ENCODE results near the gene YIPF2. TPM values are rescaled to one million over a fixed set of nuclear protein-coding genes. Genes with fewer than 3 reads are reported as not detected.
A peak's percentile ranks its signal among the peaks of the same experiment; 100 is the strongest.

YIPF2 gene
- 10 to 100 TPM; 19.9 to 23.3 TPM for total RNA-seq

DNA sequence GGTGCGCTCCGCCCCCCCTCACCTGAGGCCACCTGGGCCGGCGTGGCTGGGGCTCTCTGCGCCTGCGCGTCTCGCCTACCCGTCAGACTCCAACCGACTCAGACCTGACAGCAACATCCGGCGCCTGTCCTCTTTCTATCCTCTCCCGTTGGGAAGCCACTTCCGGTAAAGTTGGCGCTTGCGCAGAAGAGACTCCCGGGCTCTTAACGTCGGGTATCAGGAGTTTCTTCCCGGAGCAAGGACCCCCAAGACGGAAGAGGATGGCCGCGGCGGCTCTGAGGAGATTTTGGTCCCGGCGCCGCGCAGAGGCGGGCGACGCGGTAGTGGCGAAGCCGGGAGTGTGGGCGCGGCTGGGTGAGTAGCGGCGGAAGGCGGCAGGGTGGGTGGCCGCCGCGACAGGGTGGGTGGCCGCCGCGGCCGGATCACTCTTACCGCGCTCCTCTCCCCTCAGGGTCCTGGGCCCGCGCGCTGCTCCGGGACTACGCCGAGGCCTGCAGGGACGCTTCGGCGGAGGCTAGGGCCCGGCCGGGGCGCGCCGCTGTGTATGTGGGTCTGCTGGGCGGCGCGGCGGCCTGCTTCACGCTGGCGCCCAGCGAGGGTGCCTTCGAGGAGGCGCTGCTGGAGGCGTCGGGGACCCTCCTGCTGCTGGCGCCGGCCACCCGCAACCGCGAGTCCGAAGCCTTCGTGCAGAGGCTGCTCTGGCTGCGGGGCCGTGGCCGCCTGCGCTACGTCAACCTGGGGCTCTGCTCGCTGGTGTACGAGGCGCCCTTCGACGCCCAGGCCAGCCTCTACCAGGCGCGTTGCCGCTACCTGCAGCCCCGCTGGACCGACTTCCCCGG is at the start of gene YIPF2, which contains the start of gene TIMM29:
Gene YIPF2, minus strand, starts transcription at position 77 of the 839 bp plus-strand sequence. CDS start 229 bp downstream, outside the sequence.
Gene TIMM29, plus strand, starts transcription at position 249 of the 839 bp plus-strand sequence. Its CDS starts 12 bp downstream, at position 261.
- H3K27me3 Mint-ChIP-seq: no peaks in the 10 kb centered on the region

DNA sequence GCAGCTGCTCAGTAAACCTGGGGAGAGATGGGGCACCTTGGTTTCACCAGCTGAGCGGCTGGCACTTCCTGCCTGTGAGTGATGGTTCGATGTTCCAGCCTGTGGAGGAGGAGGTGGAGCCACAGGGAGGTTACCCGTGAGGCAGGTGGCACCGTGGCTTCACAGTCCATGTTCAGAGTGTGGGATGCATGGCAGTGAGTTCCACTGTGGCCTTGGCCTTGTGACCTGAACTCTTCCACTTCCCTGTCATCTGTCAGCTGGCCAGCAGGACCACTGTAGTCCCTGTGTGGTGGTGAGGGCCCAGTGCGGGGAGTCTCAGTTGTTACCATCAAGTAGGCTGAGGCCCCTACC is 49.3 kb upstream of the YIPF2 start:
- peaks cover 34% of the 10 kb centered on the region for H3K4me1 Mint-ChIP-seq
- H3K9me3 Mint-ChIP-seq: no peaks in the 10 kb centered on the region
- ChIA-PET CTCF (no interaction called here), POLR2A (no interaction called here)
- peaks cover 3% of the 10 kb centered on the region for H3K36me3 Mint-ChIP-seq (ENCODE audit: low read depth)
- H3K4me3 Mint-ChIP-seq: no peak overlapping the region
- no peak overlapping the region for H3K27ac Mint-ChIP-seq
- DNase-seq: no peak
- no peaks in the 10 kb centered on the region for H3K27me3 Mint-ChIP-seq

More for the DNA sequence above, at the start of gene YIPF2, which contains the start of gene TIMM29:
- Mint-ChIP-seq H3K27ac (peak within 1 kb of the TSS; percentile 92), H3K9me3 (no peaks in the 10 kb centered on the region), H3K4me1 (peaks cover 31% of the 10 kb centered on the region), H3K36me3 (ENCODE audit: low read depth) (peaks cover 18% of the 10 kb centered on the region), H3K4me3 (peak within 1 kb of the TSS; percentile 95)
- peak; percentile 96 for DNase-seq
- ChIA-PET POLR2A (no interaction called here), CTCF (interaction anchor here (1.4 kb wide), 1 partner anchor 58 kb away, joined by 3 read pairs; no protein-coding TSS in a partner anchor)

DNA sequence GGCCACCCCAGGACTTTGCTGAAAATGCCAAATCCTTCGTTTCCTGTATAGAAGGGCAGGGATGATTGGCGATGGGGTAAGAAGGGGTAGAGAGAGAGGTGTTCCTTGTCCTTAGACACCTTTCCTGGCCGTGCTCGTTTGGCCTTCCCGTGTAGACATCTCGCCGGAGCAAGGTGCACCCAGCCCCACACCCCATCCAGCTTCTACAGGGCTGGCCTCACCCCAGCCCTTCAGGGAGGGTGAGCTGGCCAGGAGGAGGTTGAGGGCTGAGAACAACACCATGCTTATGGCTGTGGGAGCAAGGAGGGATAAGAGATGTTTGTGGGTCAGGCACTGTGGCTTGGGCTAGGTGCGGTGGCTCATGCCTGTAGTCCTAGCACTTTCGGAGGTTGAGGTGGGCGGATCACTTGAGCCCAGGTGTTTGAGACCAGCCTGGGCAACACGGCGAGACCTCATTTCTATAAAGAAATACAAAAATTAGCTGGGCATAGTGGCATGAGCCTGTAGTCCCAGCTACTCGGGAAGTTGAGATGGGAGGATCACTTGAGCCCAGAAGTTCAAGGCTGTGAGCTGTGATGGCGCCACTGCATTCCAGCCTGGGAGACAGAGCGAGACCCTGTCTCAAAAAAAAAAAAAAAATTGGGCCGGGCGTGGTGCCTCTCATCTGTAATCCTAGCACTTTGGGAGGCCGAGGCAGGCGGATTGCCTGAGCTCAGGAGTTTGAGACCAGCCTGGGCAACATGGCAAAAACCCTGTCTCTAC is 47.9 kb upstream of the YIPF2 start:
- Mint-ChIP-seq H3K4me3 (no peak overlapping the region), H3K4me1 (peaks cover 34% of the 10 kb centered on the region), H3K27ac (peak overlapping the region; percentile 62), H3K36me3 (ENCODE audit: low read depth) (peaks cover 3% of the 10 kb centered on the region), H3K27me3 (no peaks in the 10 kb centered on the region), H3K9me3 (no peaks in the 10 kb centered on the region)
- CTCF ChIA-PET: interaction anchor here (0.6 to 1.0 kb wide), 3 partner anchors 99 to 325 kb away, joined by 3 to 4 read pairs (median 3); no protein-coding TSS in a partner anchor
- POLR2A ChIA-PET: no interaction called here
- no peak for DNase-seq

DNA sequence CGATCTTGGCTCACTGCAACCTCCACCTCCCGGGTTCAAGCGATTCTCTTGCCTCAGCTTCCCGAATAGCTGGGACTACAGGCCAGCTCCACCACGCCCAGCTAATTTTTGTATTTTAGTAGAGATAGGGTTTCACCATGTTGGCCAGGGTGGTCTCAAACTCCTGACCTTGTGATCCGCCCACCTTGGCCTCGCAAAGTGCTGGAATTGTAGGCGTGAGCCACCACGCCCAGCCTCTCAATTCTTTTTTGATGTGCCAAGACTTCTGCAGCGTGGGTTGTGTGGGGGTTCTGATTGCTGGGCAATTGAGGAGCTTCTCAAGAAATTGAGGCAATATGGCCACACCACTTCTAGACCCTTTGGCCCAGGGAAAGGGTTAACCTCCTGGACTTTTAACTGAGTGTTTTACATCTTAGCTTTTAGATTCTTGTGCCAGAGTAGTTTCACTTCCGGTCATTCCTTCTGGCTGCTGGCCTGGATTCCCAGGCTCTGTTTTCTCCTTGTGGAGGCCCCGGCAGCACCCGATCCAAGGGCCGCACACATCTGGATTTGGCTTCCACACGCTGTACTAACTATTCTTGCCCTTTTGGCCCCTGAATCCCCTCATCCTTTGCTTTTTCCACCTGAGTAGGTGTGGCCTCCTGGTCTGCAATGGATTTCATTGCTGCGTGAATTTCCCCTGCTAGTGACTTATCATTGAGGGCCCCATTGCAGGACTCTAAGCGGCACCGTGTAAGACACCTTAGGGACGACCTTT is 47.1 kb upstream of the YIPF2 start:
- ChIA-PET CTCF (interaction anchor here (1.0 kb wide), 1 partner anchor 100 kb away, joined by 3 read pairs; no protein-coding TSS in a partner anchor), POLR2A (no interaction called here)
- H3K36me3 Mint-ChIP-seq (ENCODE audit: low read depth): peaks cover 3% of the 10 kb centered on the region
- no peak for DNase-seq
- H3K4me3 Mint-ChIP-seq: no peak overlapping the region
- H3K27ac Mint-ChIP-seq: no peak overlapping the region
- H3K4me1 Mint-ChIP-seq: peaks cover 34% of the 10 kb centered on the region
- no peaks in the 10 kb centered on the region for H3K27me3 Mint-ChIP-seq
- H3K9me3 Mint-ChIP-seq: no peaks in the 10 kb centered on the region

- ChIA-PET CTCF (no interaction called here), POLR2A (no interaction called here)
- no peak overlapping the region for H3K27ac Mint-ChIP-seq
- peaks cover 2% of the 10 kb centered on the region for H3K36me3 Mint-ChIP-seq (ENCODE audit: low read depth)
- no peaks in the 10 kb centered on the region for H3K27me3 Mint-ChIP-seq
- H3K4me3 Mint-ChIP-seq: no peak overlapping the region
- peaks cover 34% of the 10 kb centered on the region for H3K4me1 Mint-ChIP-seq
- no peaks in the 10 kb centered on the region for H3K9me3 Mint-ChIP-seq
- DNase-seq: no peak
These were observed 42.8 kb upstream of the YIPF2 start for GRCh38 chr19:10971107-10971726.

GRCh38 chr19:10968527-10969135 is 40.2 kb upstream of the YIPF2 start:
- H3K9me3 Mint-ChIP-seq: no peaks in the 10 kb centered on the region
- H3K4me1 Mint-ChIP-seq: peaks cover 40% of the 10 kb centered on the region
- POLR2A ChIA-PET: no interaction called here
- no peaks in the 10 kb centered on the region for H3K27me3 Mint-ChIP-seq
- no peak overlapping the region for H3K27ac Mint-ChIP-seq
- CTCF ChIA-PET: interaction anchor here (0.6 to 0.7 kb wide), 2 partner anchors 237 to 1821 kb away, joined by 3 read pairs; no protein-coding TSS in a partner anchor
- H3K36me3 Mint-ChIP-seq (ENCODE audit: low read depth): peaks cover 6% of the 10 kb centered on the region
- no peak for DNase-seq
- H3K4me3 Mint-ChIP-seq: no peak overlapping the region

- Mint-ChIP-seq H3K36me3 (ENCODE audit: low read depth) (peaks cover 10% of the 10 kb centered on the region), H3K4me1 (peaks cover 53% of the 10 kb centered on the region), H3K4me3 (no peak overlapping the region), H3K27ac (no peak overlapping the region), H3K9me3 (no peaks in the 10 kb centered on the region), H3K27me3 (no peaks in the 10 kb centered on the region)
- POLR2A ChIA-PET: no interaction called here
- no peak for DNase-seq
- CTCF ChIA-PET: interaction anchor here (1.7 kb wide), 1 partner anchor 32 kb away, joined by 3 read pairs; no protein-coding TSS in a partner anchor
These were observed 38.4 kb upstream of the YIPF2 start for GRCh38 chr19:10966809-10967208.

DNA sequence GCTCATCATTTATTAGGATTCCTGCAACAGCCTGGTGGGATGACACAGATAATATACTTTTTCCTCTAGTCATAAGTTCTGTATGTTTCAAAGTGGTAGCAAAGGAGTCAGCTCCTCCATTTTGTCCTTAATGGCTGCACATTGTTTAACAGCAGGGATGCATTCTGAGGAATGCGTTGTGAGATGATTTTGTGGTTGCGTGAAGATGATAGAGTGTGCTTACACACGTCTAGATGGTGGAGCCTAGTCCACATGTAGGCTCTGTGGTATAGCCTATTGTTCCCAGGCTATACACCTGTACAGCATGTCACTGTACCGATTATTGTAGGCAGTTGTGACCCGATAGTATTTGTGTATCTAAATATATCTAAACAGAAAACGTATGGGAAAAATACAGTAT is 37.0 kb upstream of the YIPF2 start:
- no peak for DNase-seq
- ChIA-PET CTCF (no interaction called here), POLR2A (no interaction called here)
- Mint-ChIP-seq H3K27ac (no peak overlapping the region), H3K36me3 (ENCODE audit: low read depth) (peaks cover 10% of the 10 kb centered on the region), H3K4me1 (peaks cover 54% of the 10 kb centered on the region), H3K4me3 (no peak overlapping the region), H3K27me3 (no peaks in the 10 kb centered on the region), H3K9me3 (no peaks in the 10 kb centered on the region)

- ChIA-PET POLR2A (no interaction called here), CTCF (interaction anchor here (1.6 kb wide), 1 partner anchor 94 kb away, joined by 6 read pairs; the partner anchor contains the start of gene CARM1)
- peaks cover 10% of the 10 kb centered on the region for H3K36me3 Mint-ChIP-seq (ENCODE audit: low read depth)
- no peaks in the 10 kb centered on the region for H3K27me3 Mint-ChIP-seq
- no peak overlapping the region for H3K27ac Mint-ChIP-seq
- no peaks in the 10 kb centered on the region for H3K9me3 Mint-ChIP-seq
- peaks cover 58% of the 10 kb centered on the region for H3K4me1 Mint-ChIP-seq
- no peak overlapping the region for H3K4me3 Mint-ChIP-seq
- no peak for DNase-seq
These were observed 36.5 kb upstream of the YIPF2 start for GRCh38 chr19:10964903-10965302.

DNA sequence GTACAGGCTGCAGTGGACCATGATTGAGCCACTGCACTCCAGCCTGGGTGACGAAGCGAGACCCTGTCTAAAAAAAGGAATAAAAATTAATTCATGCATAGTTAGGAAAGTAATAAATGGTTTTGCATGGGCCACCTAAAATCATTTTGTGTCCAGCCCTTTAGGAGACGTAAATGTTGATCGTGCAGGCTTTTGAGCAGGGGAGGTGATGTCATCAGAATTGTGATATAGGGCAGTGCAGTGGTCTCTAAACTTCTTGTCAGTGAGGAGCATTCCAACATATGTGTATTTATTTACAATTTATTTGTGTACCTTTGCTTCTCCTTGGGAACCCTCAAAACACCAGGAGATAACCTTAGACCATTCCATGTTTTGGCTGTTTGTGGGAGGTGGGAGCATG is 35.4 kb upstream of the YIPF2 start:
- no peak for DNase-seq
- CTCF ChIA-PET: interaction anchor here (0.6 to 1.6 kb wide), 3 partner anchors 20 to 93 kb away, joined by 4 to 6 read pairs (median 5); partner anchors contain the start of gene CARM1
- H3K27me3 Mint-ChIP-seq: no peaks in the 10 kb centered on the region
- H3K4me1 Mint-ChIP-seq: peaks cover 59% of the 10 kb centered on the region
- H3K36me3 Mint-ChIP-seq (ENCODE audit: low read depth): peaks cover 10% of the 10 kb centered on the region
- peak overlapping the region; percentile 88 for H3K27ac Mint-ChIP-seq
- POLR2A ChIA-PET: no interaction called here
- peak overlapping the region; percentile 29 for H3K4me3 Mint-ChIP-seq
- no peaks in the 10 kb centered on the region for H3K9me3 Mint-ChIP-seq

DNA sequence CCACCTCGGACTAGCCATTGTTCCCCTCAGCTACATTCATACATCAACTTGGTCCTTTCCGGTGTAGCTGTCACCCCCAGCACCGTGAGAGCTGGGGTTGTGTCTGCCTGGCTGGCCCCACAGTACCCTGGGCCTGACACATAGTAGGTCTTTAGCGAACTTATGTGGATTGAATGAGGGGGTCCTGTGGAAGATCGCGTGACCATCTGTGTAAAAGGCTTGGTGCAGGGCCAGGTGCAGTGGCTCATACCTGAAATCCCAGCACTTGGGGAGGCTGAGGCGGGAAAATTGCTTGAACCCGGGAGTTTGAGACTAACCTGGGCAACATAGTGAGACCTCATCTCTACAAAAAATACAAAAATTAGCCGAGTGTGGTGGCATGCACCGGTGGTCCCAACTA is 34.4 kb upstream of the YIPF2 start:
- H3K36me3 Mint-ChIP-seq (ENCODE audit: low read depth): peaks cover 10% of the 10 kb centered on the region
- H3K27ac Mint-ChIP-seq: peak overlapping the region; percentile 83
- no peak for DNase-seq
- H3K4me1 Mint-ChIP-seq: peaks cover 53% of the 10 kb centered on the region
- peak overlapping the region; percentile 91 for H3K4me3 Mint-ChIP-seq
- H3K27me3 Mint-ChIP-seq: no peaks in the 10 kb centered on the region
- POLR2A ChIA-PET: no interaction called here
- H3K9me3 Mint-ChIP-seq: no peaks in the 10 kb centered on the region
- CTCF ChIA-PET: interaction anchor here (1.0 to 2.2 kb wide), 2 partner anchors 21 kb away, joined by 4 to 10 read pairs; no protein-coding TSS in a partner anchor
